Measurements from ENCODE around the gene AGFG1.
A peak's percentile ranks its signal among the peaks of the same experiment; 100 is the strongest.

The AGFG1 gene

GRCh38 chr2:227471924-227472264, at the start of gene AGFG1:
Gene AGFG1 (plus strand): TSS chr2:227472156. CDS start chr2:227472422, 266 bp downstream.
- peak; percentile 74 for DNase-seq

- no peak for DNase-seq
Measured at GRCh38 chr2:227423656-227424499, 48.1 kb upstream of the AGFG1 start.

- DNase-seq: no peak
Measured at GRCh38 chr2:227428731-227429285, 43.1 kb upstream of the AGFG1 start.

- no peak for DNase-seq
Measured at GRCh38 chr2:227430639-227431038, 41.3 kb upstream of the AGFG1 start.

GRCh38 chr2:227433171-227433570, 38.8 kb upstream of the AGFG1 start:
- no peak for DNase-seq

- DNase-seq: no peak
Measured at GRCh38 chr2:227436436-227437174, 35.4 kb upstream of the AGFG1 start.

- no peak for DNase-seq
Measured at GRCh38 chr2:227439214-227439613, 32.7 kb upstream of the AGFG1 start.

- DNase-seq: no peak
Measured at GRCh38 chr2:227442639-227443038, 29.3 kb upstream of the AGFG1 start.

- DNase-seq: no peak
Measured at GRCh38 chr2:227443889-227444568, 27.9 kb upstream of the AGFG1 start.

- DNase-seq: peak; percentile 76
Measured at GRCh38 chr2:227447606-227448005, 24.4 kb upstream of the AGFG1 start.

- DNase-seq: no peak
Measured at GRCh38 chr2:227450311-227450841, 21.6 kb upstream of the AGFG1 start.

- DNase-seq: no peak
Measured at GRCh38 chr2:227450926-227451654, 20.9 kb upstream of the AGFG1 start.

GRCh38 chr2:227451655-227451992, 20.3 kb upstream of the AGFG1 start:
- no peak for DNase-seq

- no peak for DNase-seq
Measured at GRCh38 chr2:227453810-227454209, 18.1 kb upstream of the AGFG1 start.

- DNase-seq: no peak
Measured at GRCh38 chr2:227454323-227454860, 17.6 kb upstream of the AGFG1 start.

- DNase-seq: no peak
Measured at GRCh38 chr2:227455200-227455599, 16.8 kb upstream of the AGFG1 start.

- no peak for DNase-seq
Measured at GRCh38 chr2:227456102-227456501, 15.9 kb upstream of the AGFG1 start.

GRCh38 chr2:227456772-227457171, 15.2 kb upstream of the AGFG1 start:
- DNase-seq: peak; percentile 39

- DNase-seq: peak; percentile 87
Measured at GRCh38 chr2:227460070-227460485, 11.9 kb upstream of the AGFG1 start.

- DNase-seq: no peak
Measured at GRCh38 chr2:227460833-227461232, 11.1 kb upstream of the AGFG1 start.

- DNase-seq: no peak
Measured at GRCh38 chr2:227461811-227462461, 10.0 kb upstream of the AGFG1 start.
